Fibroblast of the aortic adventitia (primary cell): ENCODE results near the gene PLEKHJ1. TPM values are rescaled to one million over a fixed set of nuclear protein-coding genes. Genes with fewer than 3 reads are reported as not detected.

Source experiments
- DNase-seq: peaks from one replicate; pipeline ENCODE4 v3.0.0-alpha.2; 2010; ENCODE audit warnings: low read depth
- H3K4me3 ChIP-seq: 2 replicates; pipeline ENCODE4 v1.5.1; 2011; ENCODE audit warnings: low read depth, mild to moderate bottlenecking, control low read depth, low read length, moderate library complexity
- CTCF ChIP-seq: IDR thresholded peaks from 2 replicates; pipeline ENCODE4 v1.5.1; 2011; ENCODE audit warnings: mild to moderate bottlenecking, low read length, control low read depth, inconsistent platforms; ENCODE audit not compliant: insufficient read depth
- total RNA-seq: library from RNA; depleted of rRNA; stranded (reverse); fragments of >200 nt; gene quantifications from 2 replicates; pipeline ENCODE4 v1.2.3, GENCODE V29; 2012; ENCODE audit warnings: low replicate concordance

PLEKHJ1 gene
- total RNA-seq, 1 donor = 33.4 TPM

- no peak for DNase-seq
- TF ChIP-seq CTCF = no peak
- no peak overlapping the region for H3K4me3 ChIP-seq
Measured at GRCh38 chr19:2232286-2233151, 3.6 kb downstream of the PLEKHJ1 start.

- no peak overlapping the region for H3K4me3 ChIP-seq
- DNase-seq = no peak
- TF ChIP-seq CTCF = peak; percentile 12
Measured at GRCh38 chr19:2231621-2232221, 4.4 kb downstream of the PLEKHJ1 start.

- H3K4me3 ChIP-seq = no peak overlapping the region
- no peak for DNase-seq
- TF ChIP-seq CTCF = no peak
Measured at GRCh38 chr19:2230807-2231533, 5.2 kb downstream of the PLEKHJ1 start.

DNA sequence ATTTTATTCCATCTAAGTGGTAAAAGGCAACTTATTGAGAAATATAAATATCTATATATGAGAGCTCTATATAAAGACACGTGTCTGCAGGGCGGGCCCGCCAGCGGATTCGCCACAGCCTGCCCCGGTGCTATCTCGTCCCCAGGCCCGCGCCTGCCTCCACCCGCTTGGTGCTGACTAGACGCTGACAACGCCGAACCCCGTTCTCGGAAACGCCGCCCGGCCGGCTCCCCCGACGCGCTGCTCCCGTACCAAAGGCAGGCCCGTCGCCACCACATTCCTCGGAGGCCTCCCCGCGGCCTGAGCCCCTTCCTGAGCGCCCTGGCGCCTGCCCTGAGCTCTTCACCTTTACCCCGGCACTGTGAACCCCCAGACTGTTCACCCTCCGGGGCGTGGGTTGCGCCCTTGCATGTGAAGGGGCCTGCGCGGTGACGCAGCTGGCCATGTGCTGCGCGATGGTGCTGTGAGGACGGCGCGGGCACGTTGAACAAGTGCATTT, 6.0 kb downstream of the PLEKHJ1 start:
- DNase-seq = no peak
- TF ChIP-seq CTCF = no peak
- no peak overlapping the region for H3K4me3 ChIP-seq

GRCh38 chr19:2229103-2230032, 6.8 kb downstream of the PLEKHJ1 start:
- TF ChIP-seq CTCF = no peak
- H3K4me3 ChIP-seq = no peak overlapping the region
- no peak for DNase-seq
